Activated CD4-positive, alpha-beta T cell treated with anti-CD3 and anti-CD28 coated beads, Interleukin-2, amount 50 U/mL, for 24 hours (primary cell): Measurements from ENCODE around the gene PAM.

Experiments
- DNase-seq, 2 donors: peaks; one replicate each; pipeline ENCODE4 v3.0.0-alpha.2; 2020; ENCODE audit warnings: low read depth in 1 of 2, low spot score in 1 of 2

Gene PAM

GRCh38 chr5:102930244-102930643, 175.1 kb downstream of the PAM start:
- no peak for DNase-seq

DNA sequence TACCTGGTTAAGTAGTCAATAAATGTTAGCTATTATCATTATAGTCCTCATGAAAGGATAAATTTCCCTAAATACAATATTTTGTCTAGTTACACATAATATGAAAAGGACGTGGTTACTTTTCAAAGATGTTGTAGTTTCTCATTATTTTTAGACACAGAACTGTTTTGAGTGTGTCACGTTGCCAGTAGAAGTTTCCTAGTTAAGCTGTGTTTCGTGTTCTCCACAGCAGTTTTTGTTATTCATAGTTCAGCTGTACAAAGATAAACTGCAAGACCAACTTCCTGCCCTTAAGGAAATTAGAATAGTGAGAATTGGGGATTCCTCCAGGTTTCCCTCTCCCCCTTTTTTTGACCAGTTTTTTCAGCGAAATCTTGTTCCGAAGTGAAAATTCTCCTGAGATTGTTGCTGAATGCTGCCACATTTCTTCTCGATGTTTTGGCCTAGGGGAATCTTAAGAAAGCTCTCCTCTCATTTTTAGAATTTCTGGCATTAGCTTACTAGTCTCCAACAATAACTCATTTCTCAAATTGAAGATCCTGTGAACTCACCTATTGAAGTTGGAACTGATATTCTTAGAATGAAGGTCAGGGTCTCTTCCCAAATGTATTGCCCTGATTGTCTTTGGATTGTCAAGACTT, 176.1 kb downstream of the PAM start:
- no peak for DNase-seq

DNA sequence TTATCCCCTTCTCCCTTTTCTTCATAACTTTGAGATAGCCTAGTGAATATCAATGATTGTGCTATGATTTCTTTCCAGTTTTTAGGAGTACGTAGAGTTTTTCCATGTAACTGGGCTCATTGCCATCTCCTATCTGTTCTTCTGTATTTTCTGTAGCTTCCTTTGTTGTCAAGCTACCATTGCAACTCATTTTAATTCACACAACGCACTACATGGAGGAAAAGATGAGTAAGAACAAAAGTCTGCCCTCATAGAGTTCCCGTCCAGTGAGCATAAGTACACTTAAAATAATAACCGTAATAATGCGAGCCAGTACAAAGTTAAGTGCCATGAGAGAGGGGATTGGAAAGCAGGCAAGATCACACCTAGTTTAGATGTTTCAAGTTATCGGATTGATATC, 177.7 kb downstream of the PAM start:
- no peak for DNase-seq

DNA sequence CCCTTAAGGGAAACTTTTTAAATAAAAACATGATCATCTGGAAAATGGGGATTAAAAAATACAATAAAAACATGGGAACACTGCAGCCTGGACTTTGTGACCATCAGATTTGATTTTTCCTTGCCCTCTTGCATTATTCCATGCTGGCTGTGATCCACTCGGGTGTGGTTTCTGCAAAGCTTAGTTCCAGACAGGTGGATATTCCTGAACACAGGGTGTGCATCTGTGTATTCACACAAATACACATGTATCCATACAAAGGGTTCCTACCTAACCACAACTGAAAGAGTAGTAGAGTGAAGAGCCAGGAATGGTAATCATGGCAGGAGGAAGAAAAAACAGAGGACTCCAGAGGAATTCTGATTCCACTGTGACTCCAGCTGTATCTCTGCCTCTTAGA, 178.2 kb downstream of the PAM start:
- DNase-seq, result no peak

DNA sequence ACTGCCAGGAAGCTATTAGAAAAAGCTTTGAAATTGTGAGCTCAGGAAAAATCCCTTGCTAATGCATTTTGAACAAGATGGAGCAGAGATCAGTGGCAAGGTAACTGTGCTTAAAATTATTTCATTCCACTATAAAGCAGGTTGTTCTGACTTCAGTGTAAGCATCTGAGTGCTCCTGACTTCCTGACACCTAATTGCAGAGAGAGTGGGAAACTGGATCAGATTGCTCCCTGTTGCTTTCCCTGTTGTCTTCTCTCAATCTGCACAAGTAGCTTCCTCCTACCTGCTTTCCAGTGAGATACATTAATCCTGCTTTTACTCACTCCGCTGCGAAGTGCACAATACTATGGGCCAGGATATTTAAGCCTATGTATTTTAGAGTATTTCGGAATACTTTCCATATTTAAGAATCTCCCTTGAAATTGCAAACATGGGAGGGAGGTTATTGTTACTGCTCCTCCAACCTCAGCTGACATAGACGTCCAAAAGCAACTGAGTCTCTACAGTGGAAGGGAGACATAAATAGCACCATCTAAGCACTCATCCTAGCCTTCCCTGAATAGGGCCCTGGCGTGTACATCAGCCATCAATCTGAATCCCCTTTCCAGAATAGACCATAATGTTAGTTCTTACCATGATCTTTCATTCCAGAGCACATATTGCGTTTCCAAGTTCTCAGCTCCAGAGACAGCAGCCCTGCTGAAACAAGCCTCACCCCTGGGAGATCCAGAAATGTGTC, 178.8 kb downstream of the PAM start:
- no peak for DNase-seq

DNA sequence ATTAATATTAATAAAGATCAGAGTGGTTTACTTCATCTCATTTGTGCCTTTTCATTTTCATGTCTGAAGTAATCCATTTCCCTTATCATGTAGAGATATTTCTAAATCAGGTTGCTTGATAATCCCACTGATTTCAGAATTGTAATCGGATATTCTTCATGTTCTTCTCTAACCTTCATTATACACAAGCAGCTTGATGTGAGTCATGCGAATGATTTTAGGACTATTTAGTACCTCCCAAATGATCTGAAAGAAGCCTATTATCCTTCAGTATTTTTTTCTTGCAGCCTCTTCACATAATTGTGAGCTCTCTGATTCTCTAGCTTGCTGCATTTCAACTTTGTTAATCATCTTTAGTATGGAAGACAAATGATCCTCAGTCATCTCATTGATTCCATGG, 182.8 kb downstream of the PAM start:
- DNase-seq, result no peak

- DNase-seq, result no peak
Measured at GRCh38 chr5:102941111-102941510, 186.0 kb downstream of the PAM start.

DNA sequence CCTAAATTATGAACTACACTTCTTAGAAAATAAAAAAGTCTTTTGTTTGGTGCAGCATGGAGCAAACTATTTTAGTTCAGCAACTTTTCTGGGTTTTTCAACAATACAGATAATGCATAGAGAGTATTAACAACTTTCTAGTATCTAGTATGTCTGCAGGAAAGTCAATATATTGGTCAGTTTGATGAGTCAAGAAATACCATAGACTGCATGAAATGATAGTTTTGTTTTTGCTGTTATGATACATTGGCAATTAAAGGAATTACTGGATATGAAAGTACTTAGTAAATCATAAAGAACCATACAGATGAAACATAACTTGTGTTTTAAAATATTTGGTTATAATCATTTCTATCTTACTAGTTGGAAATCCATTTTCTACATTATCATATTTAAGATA, 191.3 kb downstream of the PAM start:
- DNase-seq, result no peak

- DNase-seq, result no peak
Measured at GRCh38 chr5:102946971-102947370, 191.9 kb downstream of the PAM start.

DNA sequence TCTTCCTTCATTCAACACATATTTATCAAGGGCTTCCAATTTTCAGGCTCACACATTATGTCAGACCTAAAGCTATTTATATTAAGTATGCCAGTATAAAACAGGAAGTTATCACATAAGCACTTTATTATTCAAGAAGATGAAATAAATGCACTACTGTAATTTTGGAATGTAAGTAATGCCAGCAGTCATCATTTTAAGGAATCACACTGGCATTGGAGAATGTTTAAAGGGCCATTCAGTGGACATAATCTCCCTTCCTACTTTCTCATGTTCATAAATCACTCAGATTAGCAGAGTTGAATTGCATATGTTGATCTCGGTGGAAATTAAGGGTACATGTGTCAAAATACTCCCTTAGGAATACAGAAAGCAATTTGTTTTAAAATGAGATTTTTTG, 200.4 kb downstream of the PAM start:
- DNase-seq, result no peak

GRCh38 chr5:102956599-102956998, 201.5 kb downstream of the PAM start:
- no peak for DNase-seq

GRCh38 chr5:102957141-102957540, 202.0 kb downstream of the PAM start:
- no peak for DNase-seq

GRCh38 chr5:102958481-102959011, 203.4 kb downstream of the PAM start:
- no peak for DNase-seq

DNA sequence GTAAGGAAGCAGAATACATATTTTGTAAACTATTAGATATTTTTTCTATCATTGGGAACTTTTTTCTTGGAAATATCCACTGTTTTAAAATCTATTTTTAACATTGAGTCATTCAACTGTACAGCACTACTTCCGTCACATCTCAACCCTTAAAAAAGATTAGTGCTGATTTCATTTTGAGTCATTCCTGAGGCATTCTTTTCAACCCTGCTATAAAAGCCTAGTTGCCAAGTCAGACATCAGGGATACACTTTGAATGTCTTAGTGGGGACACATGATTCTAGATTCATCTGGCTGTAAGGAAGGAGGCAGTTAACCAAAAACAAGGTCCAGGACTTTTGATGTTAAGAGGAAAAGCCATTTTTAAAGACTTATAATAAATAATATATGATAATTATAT, 203.9 kb downstream of the PAM start:
- DNase-seq, result no peak

GRCh38 chr5:102961671-102962070, 206.6 kb downstream of the PAM start:
- no peak for DNase-seq

DNA sequence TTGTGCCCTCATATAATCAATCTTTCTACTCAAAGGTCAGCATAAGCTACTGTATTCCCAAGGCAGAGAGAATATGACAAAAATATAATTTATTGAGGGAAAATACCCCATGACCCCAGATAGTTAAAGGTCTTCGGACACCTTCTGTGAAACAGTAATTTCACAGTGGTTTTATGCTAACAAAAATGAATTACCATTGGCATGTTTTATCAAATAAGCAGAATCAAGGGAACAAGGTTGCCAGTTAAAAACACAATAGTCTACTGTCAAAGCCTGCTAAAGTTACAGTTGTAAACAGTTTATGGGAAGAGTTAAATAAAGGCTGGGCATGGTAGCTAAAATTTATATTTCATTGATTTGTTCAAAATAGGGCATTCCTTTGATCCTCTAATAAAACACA, 210.5 kb downstream of the PAM start:
- DNase-seq, result no peak

GRCh38 chr5:102969641-102970040, 214.5 kb downstream of the PAM start:
- no peak for DNase-seq

DNA sequence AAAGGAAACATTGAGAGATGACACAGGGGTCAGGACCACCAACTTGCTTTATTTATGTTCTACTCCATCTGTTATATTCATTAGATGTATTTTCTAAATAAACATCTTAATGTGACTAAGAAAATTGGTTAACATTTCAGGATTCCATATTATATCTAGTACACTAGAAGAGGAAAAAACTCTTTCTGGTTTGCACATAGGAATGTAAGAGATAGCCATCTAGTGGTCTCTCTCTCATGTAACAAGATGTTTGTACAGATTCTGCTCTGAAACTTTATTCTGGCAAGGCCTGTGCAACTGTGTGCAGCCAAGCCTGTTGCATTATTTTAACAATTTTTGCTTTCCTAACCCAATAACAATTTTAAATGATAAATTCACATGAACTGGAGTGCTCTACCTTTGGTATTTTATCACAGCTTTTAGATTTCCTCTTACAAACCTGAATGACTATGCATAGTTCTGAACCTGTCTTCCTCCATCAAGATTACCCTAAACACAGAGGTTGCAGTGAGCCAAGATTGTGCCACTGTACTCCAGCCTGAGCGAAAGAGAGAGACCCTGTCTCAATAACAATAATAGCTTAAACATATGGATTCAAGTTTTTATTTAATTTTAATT, 216.7 kb downstream of the PAM start:
- no peak for DNase-seq

DNA sequence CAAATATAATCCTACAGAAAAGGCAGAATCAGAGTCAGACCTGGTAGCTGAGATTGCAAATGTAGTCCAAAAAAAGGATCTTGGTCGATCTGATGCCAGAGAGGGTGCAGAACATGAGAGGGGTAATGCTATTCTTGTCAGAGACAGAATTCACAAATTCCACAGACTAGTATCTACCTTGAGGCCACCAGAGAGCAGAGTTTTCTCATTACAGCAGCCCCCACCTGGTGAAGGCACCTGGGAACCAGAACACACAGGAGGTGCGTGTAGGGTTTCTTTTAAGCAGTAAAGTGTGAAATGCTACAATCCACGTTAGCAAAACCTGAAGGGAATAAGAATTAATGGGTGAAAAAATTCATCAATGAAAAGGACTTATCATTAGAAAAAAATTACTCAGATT, 219.1 kb downstream of the PAM start:
- no peak for DNase-seq

DNA sequence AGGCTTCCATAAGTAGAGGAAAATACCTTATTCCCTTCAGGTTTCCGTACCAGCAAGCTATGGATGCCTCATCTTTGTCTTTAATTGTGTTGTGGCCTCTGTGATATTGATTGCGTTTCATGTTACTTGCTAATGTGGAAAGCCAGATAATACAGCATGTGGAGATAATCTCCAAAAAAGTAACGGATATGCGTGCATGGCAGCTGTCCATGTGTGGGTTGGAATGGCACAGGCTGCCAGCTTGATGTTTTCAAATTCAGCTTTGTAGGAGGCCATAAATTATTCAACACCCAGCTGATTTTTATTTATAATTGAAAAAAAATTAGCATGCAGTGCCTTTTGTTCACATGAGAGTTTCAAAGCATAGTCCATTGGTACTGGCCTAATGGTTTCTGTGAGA, 219.9 kb downstream of the PAM start:
- DNase-seq, result no peak

DNA sequence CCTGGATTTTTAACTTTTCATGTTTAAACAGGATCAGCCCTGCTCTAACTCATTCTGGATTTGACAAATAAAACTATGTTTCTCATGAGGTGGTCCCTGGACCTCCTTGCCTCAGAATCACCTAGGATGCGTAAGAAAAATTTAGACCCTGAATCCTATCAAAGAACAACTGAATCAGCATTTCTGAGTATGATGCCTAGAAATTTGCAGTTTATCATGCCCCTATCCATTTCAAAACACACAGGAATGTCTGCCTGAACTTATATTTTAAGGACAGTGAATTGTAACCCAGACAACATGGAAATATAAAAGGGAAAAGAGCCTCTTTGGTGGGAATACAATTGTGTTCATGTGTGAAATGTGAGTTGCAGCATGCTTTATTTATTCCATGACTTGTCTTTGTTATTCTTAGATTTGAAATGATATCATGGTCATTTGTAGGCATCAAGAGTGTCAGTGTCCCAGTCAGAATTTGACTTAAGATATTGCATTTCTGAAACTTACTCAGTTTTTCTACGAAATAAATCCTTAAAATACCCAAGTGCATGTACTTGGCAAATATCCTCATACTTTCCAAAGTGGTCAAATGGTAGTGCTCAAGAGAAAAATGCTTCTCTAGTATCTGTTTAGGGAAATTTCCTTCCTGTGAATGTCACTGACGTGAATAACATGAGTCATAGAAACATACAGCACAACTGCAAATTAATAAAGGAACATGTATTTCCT, 220.5 kb downstream of the PAM start:
- DNase-seq, result no peak
